ENCODE measurements around the gene CRTAC1. TPM values are rescaled to one million over a fixed set of nuclear protein-coding genes. Genes with fewer than 3 reads are reported as not detected.

CRTAC1 gene
- total and polyA plus RNA-seq, 10 of the 15 experiments (the other 5 are each of a cell fraction or from before 2014, with no cell fraction given) = 0.10 TPM; not detected in 9

DNA sequence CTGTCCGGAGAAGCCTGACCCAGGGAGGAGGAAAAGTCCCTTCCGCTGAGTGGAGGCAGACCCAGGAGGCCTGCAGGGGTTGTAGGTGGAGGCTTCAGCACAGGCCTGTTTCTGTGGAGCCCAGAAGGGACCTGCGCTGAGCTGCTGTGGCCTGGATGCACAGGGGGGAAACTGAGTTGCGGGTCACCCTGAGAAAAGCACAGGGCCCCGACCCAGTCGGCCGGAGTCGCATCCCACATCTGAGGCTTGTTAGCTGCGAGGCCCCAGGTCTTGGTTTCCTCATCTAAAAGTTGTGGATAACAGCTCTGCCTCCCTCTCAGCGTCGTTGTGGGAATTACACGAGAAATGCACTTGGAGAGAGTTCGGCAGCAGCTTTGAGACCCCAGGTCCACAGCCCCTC, 104.4 kb downstream of the CRTAC1 start (continued):
- TF ChIP-seq, protein P1, sequence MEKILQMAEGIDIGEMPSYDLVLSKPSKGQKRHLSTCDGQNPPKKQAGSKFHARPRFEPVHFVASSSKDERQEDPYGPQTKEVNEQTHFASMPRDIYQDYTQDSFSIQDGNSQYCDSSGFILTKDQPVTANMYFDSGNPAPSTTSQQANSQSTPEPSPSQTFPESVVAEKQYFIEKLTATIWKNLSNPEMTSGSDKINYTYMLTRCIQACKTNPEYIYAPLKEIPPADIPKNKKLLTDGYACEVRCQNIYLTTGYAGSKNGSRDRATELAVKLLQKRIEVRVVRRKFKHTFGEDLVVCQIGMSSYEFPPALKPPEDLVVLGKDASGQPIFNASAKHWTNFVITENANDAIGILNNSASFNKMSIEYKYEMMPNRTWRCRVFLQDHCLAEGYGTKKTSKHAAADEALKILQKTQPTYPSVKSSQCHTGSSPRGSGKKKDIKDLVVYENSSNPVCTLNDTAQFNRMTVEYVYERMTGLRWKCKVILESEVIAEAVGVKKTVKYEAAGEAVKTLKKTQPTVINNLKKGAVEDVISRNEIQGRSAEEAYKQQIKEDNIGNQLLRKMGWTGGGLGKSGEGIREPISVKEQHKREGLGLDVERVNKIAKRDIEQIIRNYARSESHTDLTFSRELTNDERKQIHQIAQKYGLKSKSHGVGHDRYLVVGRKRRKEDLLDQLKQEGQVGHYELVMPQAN (conservative IDR thresholded peaks at IDR 0.05) = no peak
- TF ChIP-seq ZNF274 (IDR thresholded peaks at IDR 0.05; ENCODE audit: insufficient read depth, insufficient read length) = no peak

DNA sequence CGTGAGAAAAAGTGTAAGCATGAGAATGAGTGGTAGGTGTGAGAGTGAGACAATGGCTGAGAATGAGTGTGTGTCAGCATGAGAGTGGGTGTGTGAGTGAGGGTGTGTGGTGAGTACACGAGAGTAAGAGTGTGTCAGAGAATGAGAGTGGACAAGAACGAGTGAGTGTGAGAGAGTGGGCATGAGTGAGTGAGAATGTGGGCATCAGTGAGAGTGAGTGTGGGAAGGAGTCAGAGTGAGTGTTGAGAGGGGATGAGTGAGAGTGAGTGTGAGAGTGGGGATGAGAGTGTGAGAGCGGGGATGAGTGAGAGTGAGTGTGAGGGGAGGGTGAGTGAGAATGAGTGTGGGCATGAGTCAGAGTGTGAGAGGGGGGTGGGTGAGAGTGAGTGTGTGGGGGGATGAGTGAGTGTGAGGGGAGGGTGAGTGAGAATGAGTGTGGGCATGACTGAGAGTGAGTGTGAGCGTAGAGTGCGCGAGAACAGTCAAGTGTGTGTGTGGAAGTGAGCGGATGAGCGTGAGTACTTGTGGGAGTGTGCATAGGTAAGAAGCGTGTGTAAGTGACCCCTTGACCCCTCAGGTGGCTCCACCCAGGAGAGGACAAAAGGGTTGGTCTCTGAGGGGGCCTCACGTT, 105.0 kb downstream of the CRTAC1 start:
- Histone ChIP-seq H2AFZ (ENCODE audit: control insufficient read depth, low read depth, low read length) (no peak overlapping the region), H3K4me2 (ENCODE audit: control insufficient read depth, insufficient read depth) (no peak overlapping the region), H3K36me3 (ENCODE audit: control insufficient read depth in 2 of 2, insufficient read depth in 2 of 2, low read length in 1 of 2) (no peaks in the 10 kb centered on the region), H4K20me1 (ENCODE audit: control insufficient read depth, insufficient read depth) (no peaks in the 10 kb centered on the region), H3K79me2 (ENCODE audit: control insufficient read depth, insufficient read depth, low read length) (no peaks in the 10 kb centered on the region), H3K27ac (ENCODE audit: control insufficient read depth, insufficient read depth) (no peak overlapping the region), H3K4me3 (no peak overlapping the region), H3K9ac (ENCODE audit: control insufficient read depth, insufficient read depth, low read length) (no peak overlapping the region), H3K4me1 (ENCODE audit: control insufficient read depth, insufficient read depth, low read length) (no peaks in the 10 kb centered on the region), H3K9me3 (replicated peaks; ENCODE audit: control insufficient read depth, insufficient read depth, low read length) (no peaks in the 10 kb centered on the region), H3K27me3 (replicated peaks in 1 of 2; ENCODE audit: control insufficient read depth in 2 of 2, insufficient read depth in 2 of 2, low read length in 1 of 2) (peaks cover 0 to 6% of the 10 kb centered on the region in 2 experiments; a peak in 3 of 4 replicates)
- SMC1A ChIA-PET (ENCODE audit: uncharacterized antibody, unreplicated experiment) = no interaction called here
- WGBS (ENCODE audit: insufficient coverage, insufficient replicate concordance, low lambda C conversion rate, missing lambda C conversion rate) = 50% methylated on average over 11 of the region's 11 CpGs
- RAD21 ChIA-PET (ENCODE audit: unreplicated experiment) = no interaction called here
- DNase-seq (ENCODE audit: low read depth, low spot score) (no peak), FAIRE-seq (no peak), ATAC-seq (no peak)
- TF ChIP-seq NFXL1 (IDR thresholded peaks at IDR 0.05; ENCODE audit: borderline replicate concordance) (no peak), POLR2A (IDR thresholded peaks at IDR 0.05; ENCODE audit: low read depth, low read length) (no peak), TBL1XR1 (IDR thresholded peaks at IDR 0.05; ENCODE audit: low read depth, low read length) (no peak)
- TF ChIP-seq, protein P2, sequence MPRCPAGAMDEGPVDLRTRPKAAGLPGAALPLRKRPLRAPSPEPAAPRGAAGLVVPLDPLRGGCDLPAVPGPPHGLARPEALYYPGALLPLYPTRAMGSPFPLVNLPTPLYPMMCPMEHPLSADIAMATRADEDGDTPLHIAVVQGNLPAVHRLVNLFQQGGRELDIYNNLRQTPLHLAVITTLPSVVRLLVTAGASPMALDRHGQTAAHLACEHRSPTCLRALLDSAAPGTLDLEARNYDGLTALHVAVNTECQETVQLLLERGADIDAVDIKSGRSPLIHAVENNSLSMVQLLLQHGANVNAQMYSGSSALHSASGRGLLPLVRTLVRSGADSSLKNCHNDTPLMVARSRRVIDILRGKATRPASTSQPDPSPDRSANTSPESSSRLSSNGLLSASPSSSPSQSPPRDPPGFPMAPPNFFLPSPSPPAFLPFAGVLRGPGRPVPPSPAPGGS (IDR thresholded peaks at IDR 0.05; ENCODE audit: borderline replicate concordance, insufficient read depth, low read depth, low read length, poor library complexity, severe bottlenecking) = peak; percentile 96
- TF ChIP-seq, protein P3, sequence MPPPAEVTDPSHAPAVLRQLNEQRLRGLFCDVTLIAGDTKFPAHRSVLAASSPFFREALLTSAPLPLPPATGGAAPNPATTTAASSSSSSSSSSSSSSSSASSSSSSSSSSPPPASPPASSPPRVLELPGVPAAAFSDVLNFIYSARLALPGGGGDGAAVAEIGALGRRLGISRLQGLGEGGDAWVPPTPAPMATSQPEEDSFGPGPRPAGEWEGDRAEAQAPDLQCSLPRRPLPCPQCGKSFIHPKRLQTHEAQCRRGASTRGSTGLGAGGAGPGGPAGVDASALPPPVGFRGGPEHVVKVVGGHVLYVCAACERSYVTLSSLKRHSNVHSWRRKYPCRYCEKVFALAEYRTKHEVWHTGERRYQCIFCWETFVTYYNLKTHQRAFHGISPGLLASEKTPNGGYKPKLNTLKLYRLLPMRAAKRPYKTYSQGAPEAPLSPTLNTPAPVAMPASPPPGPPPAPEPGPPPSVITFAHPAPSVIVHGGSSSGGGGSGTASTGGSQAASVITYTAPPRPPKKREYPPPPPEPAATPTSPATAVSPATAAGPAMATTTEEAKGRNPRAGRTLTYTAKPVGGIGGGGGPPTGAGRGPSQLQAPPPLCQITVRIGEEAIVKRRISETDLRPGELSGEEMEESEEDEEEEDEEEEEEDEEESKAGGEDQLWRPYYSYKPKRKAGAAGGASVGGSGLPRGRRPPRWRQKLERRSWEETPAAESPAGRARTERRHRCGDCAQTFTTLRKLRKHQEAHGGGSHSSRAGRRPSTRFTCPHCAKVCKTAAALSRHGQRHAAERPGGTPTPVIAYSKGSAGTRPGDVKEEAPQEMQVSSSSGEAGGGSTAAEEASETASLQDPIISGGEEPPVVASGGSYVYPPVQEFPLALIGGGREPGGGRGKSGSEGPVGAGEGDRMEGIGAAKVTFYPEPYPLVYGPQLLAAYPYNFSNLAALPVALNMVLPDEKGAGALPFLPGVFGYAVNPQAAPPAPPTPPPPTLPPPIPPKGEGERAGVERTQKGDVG (CRISPR knock-in tag; IDR thresholded peaks at IDR 0.05) = no peak
- POLR2A ChIA-PET = no interaction called here
- CTCF ChIA-PET = no interaction called here
- in situ Hi-C loops (cut with MboI) (no loop called here), intact Hi-C loops (cut with micrococcal nuclease; ENCODE audit: unreplicated experiment) (no loop called here)
- no TSS peak for BruUV-seq (replicated peaks)

Data from GM12878 (cell line).